Activated CD4-positive, alpha-beta T cell treated with anti-CD3 and anti-CD28 coated beads, Interleukin-2, amount 10 ng/mL, durations not matched to agents 7 days and 5 days (primary cell): ENCODE results near the gene JUNB. TPM values are rescaled to one million over a fixed set of nuclear protein-coding genes. Genes with fewer than 3 reads are reported as not detected.
"Not testable (repeated sequence)": the region's sequence is repeated elsewhere in the genome, so short reads cannot be mapped to it uniquely, and the experiment has no call there.

Experiments
- CTCF ChIA-PET: fragments of 350-600 bp; sonication (Branson Sonifier 250); formaldehyde crosslinking; loops from one replicate; lab custom pipeline; 2021; ENCODE audit warnings: antibody characterized with exemption; lab: Charles Lee
- POLR2A ChIA-PET: fragments of 350-600 bp; sonication (Branson Sonifier 250); formaldehyde crosslinking; loops from one replicate; lab custom pipeline; 2021; ENCODE audit warnings: antibody characterized with exemption; lab: Charles Lee
- DNase-seq: peaks from one replicate; pipeline ENCODE4 v3.0.0-alpha.2; 2020
- H3K27ac Mint-ChIP-seq: one replicate; pipeline ENCODE4 v1.8.0; 2021; ENCODE audit warnings: mild to moderate bottlenecking, moderate library complexity, mixed read lengths
- H3K27me3 Mint-ChIP-seq: one replicate; pipeline ENCODE4 v1.8.0; 2021; ENCODE audit warnings: mixed read lengths
- H3K36me3 Mint-ChIP-seq: one replicate; pipeline ENCODE4 v1.8.0; 2021; ENCODE audit warnings: low read depth, mixed read lengths
- H3K4me1 Mint-ChIP-seq: one replicate; pipeline ENCODE4 v1.8.0; 2021; ENCODE audit warnings: mixed read lengths
- H3K4me3 Mint-ChIP-seq: one replicate; pipeline ENCODE4 v1.8.0; 2021; ENCODE audit warnings: mild to moderate bottlenecking, moderate library complexity, mixed read lengths
- H3K9me3 Mint-ChIP-seq: one replicate; pipeline ENCODE4 v1.8.0; 2021; ENCODE audit warnings: mixed read lengths
- total RNA-seq, 2 experiments: library from RNA; stranded (reverse); gene quantifications; one replicate each; pipeline ENCODE4 v1.2.3, GENCODE V29; 2021

The JUNB gene
- total RNA-seq, 2 experiments from 2014 or later: 66.7 to 78.4 TPM

- ChIA-PET POLR2A (interaction anchor here (0.6 to 3.3 kb wide), 7 partner anchors 10 to 503 kb away, joined by 3 to 50 read pairs (median 6); partner anchors contain the start of gene GET3), CTCF (interaction anchor here (0.5 to 11.5 kb wide), 10 partner anchors 8 to 402 kb away, joined by 3 to 211 read pairs (median 5); partner anchors contain the start of gene RNASEH2A)
- Mint-ChIP-seq H3K27me3 (no peaks in the 10 kb centered on the region), H3K27ac (peak overlapping the region; percentile 98), H3K4me3 (peak overlapping the region; percentile 93), H3K4me1 (peaks cover 48% of the 10 kb centered on the region), H3K9me3 (no peaks in the 10 kb centered on the region), H3K36me3 (peaks cover 14% of the 10 kb centered on the region)
- no peak for DNase-seq
These were observed 1.6 kb downstream of the JUNB start for GRCh38 chr19:12792853-12793289.

- H3K27me3 Mint-ChIP-seq: no peaks in the 10 kb centered on the region
- ChIA-PET CTCF (interaction anchor here (0.6 to 11.5 kb wide), 9 partner anchors 12 to 401 kb away, joined by 3 to 211 read pairs (median 14); partner anchors contain the start of genes HOOK2 and RNASEH2A), POLR2A (interaction anchor here (0.6 to 3.3 kb wide), 7 partner anchors 11 to 504 kb away, joined by 4 to 50 read pairs (median 6); partner anchors contain the start of gene GET3)
- no peaks in the 10 kb centered on the region for H3K9me3 Mint-ChIP-seq
- peaks cover 14% of the 10 kb centered on the region for H3K36me3 Mint-ChIP-seq
- peak overlapping the region; percentile 98 for H3K27ac Mint-ChIP-seq
- H3K4me1 Mint-ChIP-seq: peaks cover 42% of the 10 kb centered on the region
- peak overlapping the region; percentile 93 for H3K4me3 Mint-ChIP-seq
- peak; percentile 90 for DNase-seq
These were observed 2.3 kb downstream of the JUNB start for GRCh38 chr19:12793290-12794195.

GRCh38 chr19:12794196-12794941, 3.1 kb downstream of the JUNB start:
- peaks cover 35% of the 10 kb centered on the region for H3K4me1 Mint-ChIP-seq
- CTCF ChIA-PET: interaction anchor here (3.6 to 11.5 kb wide), 4 partner anchors 13 to 53 kb away, joined by 21 to 211 read pairs (median 66); partner anchors contain the start of gene HOOK2

GRCh38 chr19:12794971-12795381, 3.7 kb downstream of the JUNB start:
- Mint-ChIP-seq H3K4me3 (peak overlapping the region; percentile 74), H3K27me3 (no peaks in the 10 kb centered on the region), H3K4me1 (peaks cover 40% of the 10 kb centered on the region), H3K27ac (peak overlapping the region; percentile 95), H3K36me3 (peaks cover 18% of the 10 kb centered on the region), H3K9me3 (no peaks in the 10 kb centered on the region)
- no peak for DNase-seq
- ChIA-PET POLR2A (no interaction called here), CTCF (interaction anchor here (1.4 to 11.5 kb wide), 6 partner anchors 12 to 52 kb away, joined by 3 to 211 read pairs (median 43); partner anchors contain the start of genes HOOK2 and RNASEH2A)

More at GRCh38 chr19:12794196-12794941, 3.1 kb downstream of the JUNB start:
- Mint-ChIP-seq H3K9me3 (no peaks in the 10 kb centered on the region), H3K36me3 (peaks cover 14% of the 10 kb centered on the region), H3K27me3 (no peaks in the 10 kb centered on the region), H3K4me3 (peak overlapping the region; percentile 74), H3K27ac (peak overlapping the region; percentile 95)
- POLR2A ChIA-PET: interaction anchor here (0.6 kb wide), 1 partner anchor 66 kb away, joined by 6 read pairs; no protein-coding TSS in a partner anchor
- no peak for DNase-seq

GRCh38 chr19:12796146-12797071, 5.1 kb downstream of the JUNB start:
- peak; percentile 82 for DNase-seq
- no peaks in the 10 kb centered on the region for H3K27me3 Mint-ChIP-seq
- H3K27ac Mint-ChIP-seq: peak overlapping the region; percentile 85
- ChIA-PET POLR2A (interaction anchor here (1.0 kb wide), 1 partner anchor 30 kb away, joined by 5 read pairs; no protein-coding TSS in a partner anchor), CTCF (interaction anchor here (0.8 to 11.5 kb wide), 19 partner anchors 9 to 124 kb away, joined by 3 to 211 read pairs (median 5); partner anchors contain the start of genes HOOK2, RNASEH2A and TNPO2)
- peak overlapping the region; percentile 54 for H3K4me3 Mint-ChIP-seq
- peaks cover 40% of the 10 kb centered on the region for H3K4me1 Mint-ChIP-seq
- H3K9me3 Mint-ChIP-seq: no peaks in the 10 kb centered on the region
- peaks cover 25% of the 10 kb centered on the region for H3K36me3 Mint-ChIP-seq

GRCh38 chr19:12797141-12797587, 5.9 kb downstream of the JUNB start:
- no peak overlapping the region for H3K27ac Mint-ChIP-seq
- no peak overlapping the region for H3K4me3 Mint-ChIP-seq
- CTCF ChIA-PET: interaction anchor here (1.0 to 11.5 kb wide), 11 partner anchors 10 to 125 kb away, joined by 3 to 211 read pairs (median 7); partner anchors contain the start of genes HOOK2, RNASEH2A and TNPO2
- POLR2A ChIA-PET: no interaction called here
- peaks cover 41% of the 10 kb centered on the region for H3K4me1 Mint-ChIP-seq
- no peak for DNase-seq
- no peaks in the 10 kb centered on the region for H3K27me3 Mint-ChIP-seq
- H3K9me3 Mint-ChIP-seq: no peaks in the 10 kb centered on the region
- peaks cover 25% of the 10 kb centered on the region for H3K36me3 Mint-ChIP-seq

DNA sequence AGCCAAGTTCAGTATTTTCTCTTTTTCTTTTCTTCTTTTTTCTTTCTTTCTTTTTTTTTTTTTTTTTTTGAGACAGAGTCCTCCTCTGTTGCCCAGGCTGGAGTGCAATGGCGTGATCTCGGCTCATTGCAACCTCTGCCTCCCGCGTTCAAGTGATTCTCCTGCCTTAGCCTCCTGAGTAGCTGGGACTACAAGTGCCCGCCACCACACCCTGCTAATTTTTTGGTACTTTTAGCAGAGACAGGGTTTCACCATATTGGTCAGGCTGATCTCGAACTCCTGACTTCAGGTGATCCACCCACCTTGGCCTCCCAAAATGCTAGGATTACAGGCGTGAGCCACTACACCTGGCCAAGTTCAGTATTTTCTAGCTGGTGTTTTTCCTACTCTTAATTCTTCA, 6.3 kb downstream of the JUNB start:
- DNase-seq, POLR2A ChIA-PET, H3K27me3 Mint-ChIP-seq, H3K9me3 Mint-ChIP-seq, H3K4me3 Mint-ChIP-seq: not testable (repeated sequence)
- peaks cover 46% of the 10 kb centered on the region for H3K4me1 Mint-ChIP-seq
- CTCF ChIA-PET: interaction anchor here (0.6 to 11.5 kb wide), 9 partner anchors 16 to 1390 kb away, joined by 3 to 211 read pairs (median 5); partner anchors contain the start of genes HOOK2 and TNPO2
- H3K27ac Mint-ChIP-seq: peak overlapping the region; percentile 9
- H3K36me3 Mint-ChIP-seq: peaks cover 21% of the 10 kb centered on the region

GRCh38 chr19:12799742-12800465, 8.6 kb downstream of the JUNB start:
- H3K9me3 Mint-ChIP-seq: no peaks in the 10 kb centered on the region
- peak overlapping the region; percentile 86 for H3K4me3 Mint-ChIP-seq
- no peak for DNase-seq
- CTCF ChIA-PET: interaction anchor here (0.9 to 11.5 kb wide), 7 partner anchors 17 to 166 kb away, joined by 3 to 211 read pairs (median 5); partner anchors contain the start of gene TRIR
- no peaks in the 10 kb centered on the region for H3K27me3 Mint-ChIP-seq
- peaks cover 38% of the 10 kb centered on the region for H3K4me1 Mint-ChIP-seq
- POLR2A ChIA-PET: interaction anchor here (0.7 kb wide), 1 partner anchor 19 kb away, joined by 3 read pairs; no protein-coding TSS in a partner anchor
- H3K36me3 Mint-ChIP-seq: peaks cover 13% of the 10 kb centered on the region
- H3K27ac Mint-ChIP-seq: no peak overlapping the region

- POLR2A ChIA-PET: no interaction called here
- no peaks in the 10 kb centered on the region for H3K27me3 Mint-ChIP-seq
- H3K36me3 Mint-ChIP-seq: peaks cover 13% of the 10 kb centered on the region
- no peaks in the 10 kb centered on the region for H3K9me3 Mint-ChIP-seq
- peak overlapping the region; percentile 86 for H3K4me3 Mint-ChIP-seq
- H3K27ac Mint-ChIP-seq: peak overlapping the region; percentile 85
- no peak for DNase-seq
- CTCF ChIA-PET: interaction anchor here (0.6 to 11.5 kb wide), 6 partner anchors 8 to 165 kb away, joined by 3 to 211 read pairs (median 4); partner anchors contain the start of genes JUNB and TRIR
- peaks cover 39% of the 10 kb centered on the region for H3K4me1 Mint-ChIP-seq
These were observed 9.1 kb downstream of the JUNB start for GRCh38 chr19:12800466-12800770.

DNA sequence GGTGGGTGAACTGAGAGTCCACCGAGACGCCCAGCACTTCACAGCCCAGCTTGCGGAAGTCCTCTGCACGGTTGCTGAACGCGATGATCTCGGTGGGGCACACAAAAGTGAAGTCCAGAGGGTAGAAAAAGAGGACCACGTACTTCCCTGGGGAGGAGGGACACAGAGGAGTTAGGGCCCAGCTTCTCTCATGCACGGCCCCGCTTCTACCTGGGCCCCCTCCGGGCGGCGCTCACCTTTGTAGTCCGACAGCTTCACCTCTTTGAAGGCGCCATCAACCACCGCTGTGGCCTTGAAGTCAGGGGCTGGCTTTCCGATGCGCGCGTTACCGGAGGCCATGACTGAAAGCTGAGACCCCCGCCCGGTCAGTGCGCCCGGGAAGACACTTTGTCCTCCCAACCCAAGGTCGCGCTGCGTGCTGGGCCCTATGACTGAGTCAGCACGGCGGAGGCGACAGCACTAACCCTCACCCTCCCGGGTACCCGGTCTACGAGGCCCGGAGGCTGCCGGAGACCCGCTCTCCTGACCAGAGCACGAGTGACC, 9.7 kb downstream of the JUNB start:
- Mint-ChIP-seq H3K36me3 (peaks cover 13% of the 10 kb centered on the region), H3K27me3 (no peaks in the 10 kb centered on the region), H3K27ac (peak overlapping the region; percentile 85), H3K4me1 (peaks cover 38% of the 10 kb centered on the region), H3K9me3 (no peaks in the 10 kb centered on the region), H3K4me3 (peak overlapping the region; percentile 86)
- POLR2A ChIA-PET: no interaction called here
- CTCF ChIA-PET: interaction anchor here (0.6 to 11.5 kb wide), 5 partner anchors 9 to 164 kb away, joined by 3 to 211 read pairs (median 4); partner anchors contain the start of gene JUNB
- no peak for DNase-seq
